K562 treated with DMSO at 1 percent for 48 hours (cell line): ENCODE results near the gene PRM2. TPM values are rescaled to one million over a fixed set of nuclear protein-coding genes. Genes with fewer than 3 reads are reported as not detected.

Experiments
- total RNA-seq: library from RNA; unstranded; fragments of 300-600 nt; gene quantifications from 2 replicates; pipeline ENCODE4 v1.2.3, GENCODE V29; 2022; ENCODE audit warnings: low replicate concordance; ENCODE audit errors: extremely low read depth

PRM2 gene, protein sequence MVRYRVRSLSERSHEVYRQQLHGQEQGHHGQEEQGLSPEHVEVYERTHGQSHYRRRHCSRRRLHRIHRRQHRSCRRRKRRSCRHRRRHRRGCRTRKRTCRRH
- not detected in 2 replicates for total RNA-seq

DNA sequence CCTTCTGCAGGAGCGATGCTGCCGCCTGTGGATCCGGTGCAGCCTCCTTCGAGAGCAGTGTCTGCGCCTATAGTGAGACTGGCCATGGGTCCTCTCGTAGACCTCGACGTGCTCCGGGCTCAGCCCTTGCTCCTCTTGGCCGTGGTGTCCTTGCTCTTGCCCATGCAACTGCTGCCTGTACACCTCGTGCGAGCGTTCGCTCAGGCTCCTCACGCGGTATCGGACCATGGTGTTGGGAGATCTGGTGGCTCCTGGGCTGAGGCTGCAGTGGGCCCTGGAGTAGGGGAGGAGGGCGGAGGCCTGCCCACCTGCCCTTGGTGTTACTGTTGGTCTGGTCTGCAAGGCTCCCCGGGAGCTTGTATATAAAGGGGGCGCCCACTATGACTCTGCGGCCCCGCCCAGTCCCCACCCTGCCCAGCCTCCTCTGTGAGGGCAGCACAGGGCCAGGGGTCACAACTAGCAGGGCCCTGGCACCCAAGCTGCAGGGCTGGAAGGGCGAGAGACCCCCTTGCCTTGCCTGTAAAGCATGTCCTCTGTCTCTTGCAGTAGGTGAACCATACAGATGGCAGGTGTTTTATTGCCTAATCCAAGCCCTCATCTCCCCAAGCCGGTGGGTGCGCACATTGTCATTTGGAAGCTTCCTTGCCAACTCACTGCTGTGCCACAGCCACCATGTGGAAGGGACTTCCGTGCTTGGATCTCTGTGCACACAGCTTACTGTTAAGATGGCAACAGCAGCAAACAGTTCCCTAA lies at the start of gene PRM2:
Gene PRM2, minus strand, starts transcription at position 338 of the 753 bp plus-strand sequence. Its CDS starts 110 bp downstream, at position 228.

DNA sequence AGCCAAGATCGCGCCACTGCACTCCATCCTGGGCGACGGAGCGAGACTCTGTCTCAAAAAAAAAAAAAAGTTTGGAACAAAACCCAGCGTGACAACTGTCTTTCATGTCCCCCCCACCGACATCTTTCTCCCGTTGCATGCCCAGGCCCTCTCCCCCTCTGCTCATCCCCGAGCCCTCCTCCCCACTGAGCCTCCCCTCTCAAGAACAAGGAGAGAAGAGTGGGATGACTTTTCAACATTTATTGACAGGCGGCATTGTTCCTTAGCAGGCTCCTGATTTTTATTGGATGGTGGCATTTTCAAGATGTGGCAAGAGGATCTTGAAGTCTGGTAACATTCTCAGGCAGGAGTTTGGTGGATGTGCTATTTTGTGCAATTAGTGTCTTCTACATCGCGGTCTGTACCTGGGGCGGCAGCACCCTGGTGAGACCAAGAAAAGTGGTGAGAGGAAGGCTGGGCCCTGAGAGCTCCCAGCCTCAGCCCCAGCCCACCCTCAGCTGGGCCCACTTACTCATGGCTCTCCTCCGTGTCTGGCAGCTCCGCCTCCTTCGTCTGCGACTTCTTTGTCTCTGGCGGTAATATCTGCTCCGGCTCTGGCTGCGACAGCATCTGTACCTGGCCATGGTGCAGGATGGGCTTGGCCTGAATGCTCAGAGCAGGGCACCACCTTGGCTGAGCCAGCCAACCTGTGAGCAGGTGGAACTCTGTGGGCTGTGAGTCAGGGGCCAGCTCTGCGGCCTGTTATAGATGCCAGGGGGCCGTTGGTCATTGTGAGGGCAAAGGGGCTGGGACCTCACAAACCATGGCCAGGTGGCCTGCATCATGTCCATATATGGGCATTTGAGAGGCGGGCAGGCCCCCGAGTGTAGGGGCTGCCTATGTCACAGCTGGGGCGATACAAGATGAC lies 4.6 kb upstream of the PRM2 start, which contains the start of gene PRM1:
Gene PRM1, minus strand, starts transcription at position 715 of the 907 bp plus-strand sequence. Its CDS starts 92 bp downstream, at position 623.

DNA sequence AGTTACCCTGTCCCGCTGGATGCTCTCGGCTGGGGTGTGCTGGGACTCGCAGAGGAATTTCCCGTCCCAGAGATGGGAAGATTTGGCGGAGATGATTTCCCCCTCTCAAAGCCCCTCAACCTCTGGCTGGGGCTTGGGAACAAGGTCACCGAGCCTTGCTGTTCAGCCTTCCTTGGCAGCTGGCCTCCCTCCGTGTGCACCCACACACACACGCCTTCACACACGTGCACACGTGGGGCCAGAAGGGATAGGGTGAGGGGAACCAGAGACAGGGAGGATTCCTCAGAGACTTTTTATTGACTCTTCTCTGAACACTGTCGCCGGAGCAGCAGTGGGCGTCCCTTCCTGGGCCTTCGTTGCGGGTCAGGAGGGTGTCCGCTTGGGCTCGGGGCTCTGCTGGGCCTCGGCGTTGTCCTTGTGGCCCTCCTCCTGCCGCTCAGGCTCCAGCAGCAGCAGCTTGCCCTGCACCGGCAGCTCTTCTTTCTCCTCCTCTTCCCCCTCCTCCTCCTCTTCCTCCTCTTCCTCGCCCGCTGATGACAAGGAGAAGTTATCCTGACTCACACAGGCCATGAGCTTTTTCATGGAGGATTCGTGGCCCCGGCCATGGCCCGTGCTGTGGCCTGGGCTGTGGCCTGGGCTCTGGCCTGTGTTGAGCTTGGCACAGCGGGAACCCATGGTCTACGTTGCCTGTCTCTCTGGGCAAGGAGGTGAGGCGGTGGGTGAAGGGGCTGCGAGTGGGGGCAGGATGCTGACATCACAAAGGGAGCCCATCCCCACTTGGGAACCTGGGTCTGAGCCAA lies 3.2 kb downstream of the PRM2 start, which contains the start of gene PRM3:
Gene PRM3, minus strand, starts transcription at position 709 of the 800 bp plus-strand sequence. Its CDS starts 34 bp downstream, at position 675.

GRCh38 chr16:11268921-11269375 lies 7.3 kb downstream of the PRM2 start, which contains the start of gene TNP2:
TSS of gene TNP2 (minus strand) at chr16:11269325. CDS start at chr16:11269262, 63 bp downstream.

DNA sequence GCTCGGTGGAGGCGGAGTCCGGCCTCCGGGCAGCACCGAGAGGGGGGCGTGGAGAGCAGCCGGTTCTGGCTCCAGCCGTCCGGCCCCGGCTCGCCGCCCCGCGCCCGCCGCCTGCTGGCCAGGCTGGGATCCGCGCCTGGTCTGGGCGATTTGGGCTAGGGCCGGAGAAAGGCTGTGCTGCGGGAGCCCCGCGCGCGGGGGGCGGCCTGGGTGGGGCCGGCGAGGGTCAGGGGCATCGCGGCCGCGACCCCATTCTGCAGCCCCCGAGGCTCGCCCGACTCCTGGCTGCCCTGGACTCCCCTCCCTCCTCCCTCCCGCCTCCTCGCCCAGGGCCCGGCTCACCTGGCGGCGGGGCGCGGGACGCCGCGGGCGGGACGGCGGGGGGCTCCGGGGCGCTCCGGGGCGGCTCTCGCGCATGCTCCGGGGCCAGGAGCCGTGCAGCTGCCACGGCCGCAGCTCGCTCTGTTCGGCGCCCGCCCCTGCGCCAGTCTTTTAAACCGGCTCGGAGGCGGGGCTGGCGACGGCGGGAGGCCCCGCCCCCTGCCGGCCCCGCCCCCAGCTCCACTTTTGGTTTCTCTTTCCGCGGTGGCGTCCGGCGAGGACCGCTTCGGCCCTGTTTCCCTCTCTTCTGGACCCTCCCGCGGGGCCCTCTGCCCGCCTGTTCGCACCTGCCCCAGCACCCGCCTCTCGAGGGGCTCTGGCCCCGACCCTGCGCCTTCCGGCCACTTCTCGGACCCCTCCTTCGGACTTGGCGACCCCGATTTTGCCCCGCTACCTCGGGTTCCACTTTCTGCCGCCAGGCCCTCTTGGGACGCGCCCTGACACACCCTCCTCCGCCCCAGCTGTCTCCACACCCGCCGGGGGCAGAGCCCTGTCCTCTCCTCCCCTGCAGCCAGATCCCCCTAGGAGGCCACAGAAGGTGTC lies 20.3 kb downstream of the PRM2 start, which contains the start of gene SOCS1:
Gene SOCS1, minus strand, starts transcription at position 468 of the 924 bp plus-strand sequence. CDS start 726 bp downstream, outside the sequence.

Other genes starting within 250 kb of the PRM2 start
- not detected in 2 replicates for gene SOCS1, start 20.3 kb downstream of the PRM2 start, total RNA-seq
- gene TNP2, start 7.2 kb downstream of the PRM2 start, total RNA-seq = not detected in 2 replicates
- not detected in 2 replicates for gene PRM3, start 2.9 kb downstream of the PRM2 start, total RNA-seq
- not detected in 2 replicates for gene PRM1, start 4.8 kb upstream of the PRM2 start, total RNA-seq
- gene RMI2, start 69.0 kb upstream of the PRM2 start, total RNA-seq = not detected in 2 replicates